A549 (cell line): ENCODE data around the gene CCDC14. TPM values are rescaled to one million over a fixed set of nuclear protein-coding genes. Genes with fewer than 3 reads are reported as not detected.
A peak's percentile ranks its signal among the peaks of the same experiment; 100 is the strongest.

Source experiments
- ATAC-seq, 2 experiments: fragments of 200-7000 bp in 1 of 2; fragments of >200 bp in 1 of 2; cut with Nextera tagmentation in 1 of 2; cut with Tn5 transposase in 1 of 2; 3 replicates each; pipeline versions ENCODE4 v1.8.0 to v1.9.1; 2018 to 2020; ENCODE audit warnings: mild to moderate bottlenecking in 1 of 2, moderate library complexity in 1 of 2
- CTCF ChIA-PET: fragments of 300-600 bp; sonication (Branson Sonifier 250); formaldehyde crosslinking; extraction: SDS; loops from one replicate; lab custom pipeline; 2021; ENCODE audit warnings: antibody characterized with exemption, inconsistent platforms; lab: Yijun Ruan, JAX
- POLR2A ChIA-PET: fragments of 350-600 bp; formaldehyde crosslinking; extraction: SDS; loops from one replicate; lab custom pipeline; 2021; ENCODE audit warnings: antibody characterized with exemption, inconsistent platforms; lab: Yijun Ruan, JAX
- DNase-seq, 2 experiments: peaks; one replicate each; pipeline versions ENCODE4 v3.0.0 to v3.0.0-alpha.2; 2011 to 2016; ENCODE audit warnings: low read depth in 1 of 2, low spot score in 1 of 2
- FAIRE-seq: peaks from 2 replicates; lab custom pipeline; 2011; peaks lifted over from hg19 to GRCh38; lab: Jason Lieb, UNC
- H3K27ac ChIP-seq, 2 experiments: fragments of >200 bp; sonication (Bioruptor Twin); formaldehyde crosslinking; 3 replicates each; pipeline ENCODE4 v1.5.1; 2016 to 2017
- H3K4me1 ChIP-seq: fragments of >200 bp; sonication (Bioruptor Twin); formaldehyde crosslinking; 3 replicates; pipeline ENCODE4 v1.6.1; 2016
- H3K4me2 ChIP-seq: fragments of >200 bp; sonication (Bioruptor Twin); formaldehyde crosslinking; 3 replicates; pipeline ENCODE4 v1.6.1; 2016
- H3K4me3 ChIP-seq: fragments of >200 bp; sonication (Bioruptor Twin); formaldehyde crosslinking; 3 replicates; pipeline ENCODE4 v1.5.1; 2016
- H3K9me3 ChIP-seq: fragments of >200 bp; sonication (Bioruptor Twin); formaldehyde crosslinking; 3 replicates; pipeline ENCODE4 v1.6.1; 2016
- ATOH8 ChIP-seq: fragments of 250-450 bp; sonication (Bioruptor Pico); IDR thresholded peaks from 2 replicates; pipeline ENCODE4 v1.5.0; 2020; ENCODE audit warnings: low read depth, mild to moderate bottlenecking, moderate library complexity
- BCL3 ChIP-seq: fragments of >200 bp; sonication (Bioruptor Twin); formaldehyde crosslinking; IDR thresholded peaks from 3 replicates; pipeline ENCODE4 v1.6.1; 2016
- BHLHE40 ChIP-seq: IDR thresholded peaks from 2 replicates; pipeline ENCODE4 v1.6.1; 2012; ENCODE audit warnings: low read depth, low read length, inconsistent platforms
- CBX8 ChIP-seq: fragments of 200-600 bp; sonication (generic); IDR thresholded peaks from 2 replicates; pipeline ENCODE4 v1.6.1; 2016
- CEBPB ChIP-seq, 2 experiments: fragments of >200 bp in 1 of 2; sonication (Bioruptor Twin) in 1 of 2; formaldehyde crosslinking in 1 of 2; IDR thresholded peaks; 2 replicates each; pipeline ENCODE4 v1.6.1; 2012 to 2016
- CHD2 ChIP-seq: fragments of 150-350 bp; IDR thresholded peaks from 2 replicates; pipeline ENCODE4 v1.6.1; 2014; ENCODE audit warnings: low read length; ENCODE audit not compliant: partially characterized antibody
- CTCF ChIP-seq: fragments of >200 bp; sonication (Bioruptor Twin); formaldehyde crosslinking; IDR thresholded peaks from 3 replicates; pipeline ENCODE4 v1.5.1; 2016
- EHF ChIP-seq: fragments of 250-450 bp; sonication (Bioruptor Pico); IDR thresholded peaks from 2 replicates; pipeline ENCODE4 v1.5.0; 2020; ENCODE audit warnings: mild to moderate bottlenecking
- FOSB ChIP-seq: fragments of 250-450 bp; sonication (Bioruptor Pico); IDR thresholded peaks from 2 replicates; pipeline ENCODE4 v1.5.0; 2020; ENCODE audit warnings: mild to moderate bottlenecking, moderate library complexity
- FOXS1 ChIP-seq: fragments of 250-450 bp; sonication (Bioruptor Pico); IDR thresholded peaks from 2 replicates; pipeline ENCODE4 v1.5.0; 2020; ENCODE audit warnings: mild to moderate bottlenecking, moderate library complexity
- HDAC2 ChIP-seq: fragments of 200-600 bp; sonication (generic); IDR thresholded peaks from 2 replicates; pipeline ENCODE4 v1.6.1; 2016
- HEYL ChIP-seq: fragments of 250-450 bp; sonication (Bioruptor Pico); IDR thresholded peaks from 2 replicates; pipeline ENCODE4 v1.8.0; 2021; ENCODE audit warnings: mild to moderate bottlenecking, moderate library complexity
- HOXA7 ChIP-seq: fragments of 250-450 bp; sonication (Bioruptor Pico); IDR thresholded peaks from 2 replicates; pipeline ENCODE4 v1.5.0; 2020; ENCODE audit warnings: mild to moderate bottlenecking, moderate library complexity
- HOXB13 ChIP-seq: fragments of 250-450 bp; sonication (Bioruptor Pico); IDR thresholded peaks from 2 replicates; pipeline ENCODE4 v1.5.0; 2020; ENCODE audit warnings: low read depth, mild to moderate bottlenecking, moderate library complexity
- HOXB5 ChIP-seq: fragments of 250-450 bp; sonication (Bioruptor Pico); IDR thresholded peaks from 2 replicates; pipeline ENCODE4 v1.5.0; 2020; ENCODE audit warnings: mild to moderate bottlenecking, moderate library complexity
- JUN ChIP-seq, 2 experiments: fragments of >200 bp; sonication (Bioruptor Twin); formaldehyde crosslinking; IDR thresholded peaks; 2 replicates in 1 of 2; 3 replicates in 1 of 2; pipeline ENCODE4 v1.6.1; 2016 to 2017
- JUNB ChIP-seq: fragments of >200 bp; sonication (Bioruptor Twin); formaldehyde crosslinking; IDR thresholded peaks from 2 replicates; pipeline ENCODE4 v1.6.1; 2016
- KDM1A ChIP-seq: fragments of 200-600 bp; sonication (generic); IDR thresholded peaks from 2 replicates; pipeline ENCODE4 v1.6.1; 2016; ENCODE audit warnings: low read depth, mild to moderate bottlenecking
- MYC ChIP-seq: IDR thresholded peaks from 2 replicates; pipeline ENCODE4 v1.6.1; 2012; ENCODE audit warnings: mild to moderate bottlenecking, inconsistent platforms, low read length, improper control_type of control experiment, borderline replicate concordance
- NFE2L2 ChIP-seq: fragments of 150-350 bp; conservative IDR thresholded peaks from 2 replicates; pipeline ENCODE4 v1.6.1; 2014; ENCODE audit warnings: low read length
- POLR2AphosphoS2 ChIP-seq: conservative IDR thresholded peaks from 2 replicates; pipeline ENCODE4 v1.6.1; 2012; ENCODE audit warnings: low read length, improper control_type of control experiment, inconsistent platforms
- RAD21 ChIP-seq, 2 experiments: fragments of >200 bp in 1 of 2; sonication (Bioruptor Twin) in 1 of 2; formaldehyde crosslinking in 1 of 2; IDR thresholded peaks in 1 of 2; conservative IDR thresholded peaks in 1 of 2; 2 replicates in 1 of 2; 3 replicates in 1 of 2; pipeline ENCODE4 v1.6.1; 2012 to 2018; ENCODE audit warnings: inconsistent platforms in 1 of 2
- RARB ChIP-seq: fragments of 250-450 bp; sonication (Bioruptor Pico); IDR thresholded peaks from 2 replicates; pipeline ENCODE4 v1.8.0; 2021; ENCODE audit warnings: mild to moderate bottlenecking, moderate library complexity
- RFX5 ChIP-seq: fragments of 450-650 bp; IDR thresholded peaks from 2 replicates; pipeline ENCODE4 v1.7.1; 2014; ENCODE audit warnings: antibody characterized with exemption, mild to moderate bottlenecking, moderate library complexity
- RNF2 ChIP-seq: fragments of 200-600 bp; sonication (generic); IDR thresholded peaks from 2 replicates; pipeline ENCODE4 v1.6.1; 2016; ENCODE audit warnings: low read depth, mild to moderate bottlenecking, antibody characterized with exemption, moderate library complexity, borderline replicate concordance
- SMC3 ChIP-seq: fragments of >200 bp; sonication (Bioruptor Twin); formaldehyde crosslinking; IDR thresholded peaks from 3 replicates; pipeline ENCODE4 v1.6.1; 2018; ENCODE audit warnings: inconsistent platforms
- TP53 ChIP-seq: fragments of 250-450 bp; sonication (Bioruptor Pico); IDR thresholded peaks from 2 replicates; pipeline ENCODE4 v1.5.0; 2021; ENCODE audit warnings: mild to moderate bottlenecking, moderate library complexity
- ZFP36 ChIP-seq: fragments of 450-650 bp; IDR thresholded peaks from 2 replicates; pipeline ENCODE4 v1.6.1; 2014; ENCODE audit warnings: borderline replicate concordance; ENCODE audit not compliant: partially characterized antibody
- WGBS: methylation state at CpG from one replicate; pipeline ENCODE4 v1.1.6; 2017; ENCODE audit errors: missing lambda C conversion rate; 5-methylcytosine and 5-hydroxymethylcytosine counted together
- polyA plus RNA-seq, 4 experiments: library from polyadenylated mRNA; depleted of rRNA in 3 of 4; stranded (reverse); fragments of >200 nt; fragmentation: RNase III in 1 of 4; extraction: RNeasy Plus Mini Kit Qiagen cat#74134 plus additional on column Dnase treatment in 1 of 4; gene quantifications; 2 replicates in 3 of 4; 3 replicates in 1 of 4; pipeline ENCODE4 v1.2.3, GENCODE V29; 2011 to 2017
- TF ChIP-seq, protein P1 (sequence below): fragments of 450-650 bp; IDR thresholded peaks from 2 replicates; pipeline ENCODE4 v1.6.1; 2014; ENCODE audit warnings: antibody characterized with exemption
- TF ChIP-seq, protein P2 (sequence below): IDR thresholded peaks from 2 replicates; pipeline ENCODE4 v1.6.1; 2012; ENCODE audit warnings: low read depth, borderline replicate concordance

The CCDC14 gene
- polyA plus RNA-seq, 2 of the 4 experiments (the other 2 are of a cell fraction) = 29.3 to 71.4 TPM

DNA sequence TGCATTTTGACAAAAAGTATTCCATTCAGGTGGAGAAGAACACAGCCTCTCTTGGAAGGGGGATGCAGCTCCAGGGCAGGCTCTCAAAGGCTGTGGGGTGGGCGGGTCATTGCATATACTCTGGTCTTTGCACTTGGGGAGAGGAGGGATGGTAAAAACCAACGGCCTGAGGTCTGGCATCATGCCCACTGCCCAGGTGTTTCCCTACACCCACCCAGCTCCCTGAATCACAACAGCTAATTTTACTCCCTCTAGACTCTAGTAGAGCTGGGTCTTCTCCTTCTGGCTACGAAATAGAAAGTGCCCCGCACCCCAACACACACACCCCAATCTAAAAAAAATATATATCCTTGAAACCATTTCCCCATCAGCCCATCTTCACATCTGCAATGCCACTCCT, 77.9 kb downstream of the CCDC14 start:
- CTCF ChIA-PET = interaction anchor here (0.6 to 2.7 kb wide), 5 partner anchors 19 to 160 kb away, joined by 3 to 11 read pairs (median 3); no protein-coding TSS in a partner anchor
- peak overlapping the region; percentile 90 for H3K4me2 ChIP-seq
- DNase-seq = no peak
- FAIRE-seq = no peak
- no peak for ATAC-seq
- H3K4me3 ChIP-seq = peak overlapping the region; percentile 86
- POLR2A ChIA-PET = no interaction called here
- 74% methylated on average over 4 of the region's 4 CpGs for WGBS
- TF ChIP-seq ZFP36 (no peak), CBX8 (no peak), MYC (no peak), KDM1A (no peak), HEYL (CRISPR knock-in tag) (no peak)
- H3K4me1 ChIP-seq = peaks cover 16% of the 10 kb centered on the region
- peak overlapping the region; percentile 90 to 91 for H3K27ac ChIP-seq
- no peaks in the 10 kb centered on the region for H3K9me3 ChIP-seq

GRCh38 chr3:123881771-123882170, 79.3 kb downstream of the CCDC14 start:
- 87% methylated on average over 2 of the region's 2 CpGs for WGBS
- ChIA-PET POLR2A (no interaction called here), CTCF (interaction anchor here (0.6 to 2.7 kb wide), 11 partner anchors 9 to 229 kb away, joined by 3 to 11 read pairs (median 4); no protein-coding TSS in a partner anchor)
- Histone ChIP-seq H3K4me1 (peaks cover 16% of the 10 kb centered on the region), H3K9me3 (no peaks in the 10 kb centered on the region), H3K4me3 (no peak overlapping the region), H3K27ac (peak overlapping the region in 1 of 2 experiments; percentile 35; a peak in 2 of 6 replicates), H3K4me2 (no peak overlapping the region)
- DNase-seq (no peak), FAIRE-seq (no peak), ATAC-seq (no peak)
- TF ChIP-seq HOXA7 (CRISPR knock-in tag) (no peak), HDAC2 (no peak), BHLHE40 (no peak), POLR2AphosphoS2 (no peak), RAD21 (conservative IDR thresholded peaks at IDR 0.05 in 1 of 2, IDR thresholded peaks at IDR 0.05 in 1 of 2) (no peak), RARB (CRISPR knock-in tag) (no peak), FOXS1 (no peak), ATOH8 (CRISPR knock-in tag) (no peak), CHD2 (no peak), NFE2L2 (no peak), RNF2 (no peak), TP53 (CRISPR knock-in tag) (no peak), HOXB5 (no peak), FOSB (CRISPR knock-in tag) (no peak)

DNA sequence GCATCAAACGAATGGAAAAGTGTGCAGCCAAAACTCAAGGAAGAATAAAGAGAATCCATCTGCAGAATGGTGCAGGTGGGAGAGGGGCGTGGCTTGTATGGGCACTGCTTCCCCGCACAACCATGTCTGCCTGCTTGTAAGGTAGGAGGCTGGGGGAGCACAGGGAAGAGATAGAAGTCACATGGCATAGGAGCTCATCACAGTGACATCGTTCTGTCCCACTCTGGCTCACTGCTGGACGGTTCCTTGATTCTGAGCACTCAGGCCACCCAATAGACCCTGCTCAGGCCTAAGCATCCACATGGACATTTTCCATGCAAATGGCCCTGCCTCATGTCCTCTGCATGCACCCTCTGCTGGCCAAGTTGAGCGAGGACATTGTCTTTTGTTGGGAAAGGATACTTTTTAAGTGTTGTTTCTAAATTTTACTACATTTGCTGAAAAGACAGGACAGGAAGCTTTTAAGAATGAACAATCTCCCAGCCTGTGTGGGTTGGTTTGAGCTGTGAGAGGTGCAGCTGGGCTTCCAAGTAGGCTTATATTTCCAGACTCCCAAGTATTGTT, 79.9 kb downstream of the CCDC14 start:
- Histone ChIP-seq H3K4me3 (no peak overlapping the region), H3K27ac (peak overlapping the region in 1 of 2 experiments; percentile 35; a peak in 3 of 6 replicates), H3K4me2 (no peak overlapping the region), H3K4me1 (peaks cover 16% of the 10 kb centered on the region), H3K9me3 (no peaks in the 10 kb centered on the region)
- DNase-seq = peak; percentile 41 to 65
- WGBS = 75% methylated on average over 6 of the region's 6 CpGs
- peak in 1 of 2 experiments; percentile 15; a peak in 1 of 6 replicates for ATAC-seq
- POLR2A ChIA-PET = no interaction called here
- FAIRE-seq = no peak
- CTCF ChIA-PET = interaction anchor here (0.9 to 2.3 kb wide), 10 partner anchors 8 to 228 kb away, joined by 3 to 8 read pairs (median 4); no protein-coding TSS in a partner anchor
- TF ChIP-seq CTCF (peak; percentile 45; the same call in 2 of the 3 replicates), RARB (CRISPR knock-in tag) (no peak), RFX5 (no peak), JUN (IDR thresholded peaks at IDR 0.05) (no peak), HOXB13 (CRISPR knock-in tag) (no peak), BCL3 (no peak), SMC3 (peak; percentile 55), KDM1A (no peak), JUNB (no peak), HEYL (CRISPR knock-in tag) (no peak), FOSB (CRISPR knock-in tag) (no peak), EHF (CRISPR knock-in tag) (no peak), CEBPB (IDR thresholded peaks at IDR 0.05) (no peak)
- TF ChIP-seq, protein P1, sequence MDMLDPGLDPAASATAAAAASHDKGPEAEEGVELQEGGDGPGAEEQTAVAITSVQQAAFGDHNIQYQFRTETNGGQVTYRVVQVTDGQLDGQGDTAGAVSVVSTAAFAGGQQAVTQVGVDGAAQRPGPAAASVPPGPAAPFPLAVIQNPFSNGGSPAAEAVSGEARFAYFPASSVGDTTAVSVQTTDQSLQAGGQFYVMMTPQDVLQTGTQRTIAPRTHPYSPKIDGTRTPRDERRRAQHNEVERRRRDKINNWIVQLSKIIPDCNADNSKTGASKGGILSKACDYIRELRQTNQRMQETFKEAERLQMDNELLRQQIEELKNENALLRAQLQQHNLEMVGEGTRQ = no peak
- TF ChIP-seq, protein P2, sequence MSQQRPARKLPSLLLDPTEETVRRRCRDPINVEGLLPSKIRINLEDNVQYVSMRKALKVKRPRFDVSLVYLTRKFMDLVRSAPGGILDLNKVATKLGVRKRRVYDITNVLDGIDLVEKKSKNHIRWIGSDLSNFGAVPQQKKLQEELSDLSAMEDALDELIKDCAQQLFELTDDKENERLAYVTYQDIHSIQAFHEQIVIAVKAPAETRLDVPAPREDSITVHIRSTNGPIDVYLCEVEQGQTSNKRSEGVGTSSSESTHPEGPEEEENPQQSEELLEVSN = no peak
